Calu3 (cell line): ENCODE measurements around the gene HKDC1. TPM values are rescaled to one million over a fixed set of nuclear protein-coding genes. Genes with fewer than 3 reads are reported as not detected.

ENCODE experiments used
- BruUV-seq: library from RNA; stranded (reverse); fragments of 400-500 nt; replicated peaks from 2 replicates; lab custom pipeline; 2021; lab: Mats Ljungman, UMichigan
- CTCF ChIA-PET: fragments of 300-600 bp; sonication (Branson Sonifier 250); formaldehyde crosslinking; loops from one replicate; lab custom pipeline; 2022; ENCODE audit warnings: antibody characterized with exemption; lab: Charles Lee
- DNase-seq: peaks from one replicate; pipeline ENCODE4 v3.0.0; 2022
- H3K27ac Mint-ChIP-seq: one replicate; pipeline ENCODE4 v1.8.0; 2022; ENCODE audit warnings: mixed read lengths; ENCODE audit not compliant: unreplicated experiment
- H3K27me3 Mint-ChIP-seq: one replicate; pipeline ENCODE4 v1.8.0; 2022; ENCODE audit warnings: mixed read lengths; ENCODE audit not compliant: unreplicated experiment
- H3K36me3 Mint-ChIP-seq: one replicate; pipeline ENCODE4 v1.8.0; 2022; ENCODE audit warnings: mild to moderate bottlenecking, moderate library complexity, mixed read lengths; ENCODE audit not compliant: insufficient read depth, unreplicated experiment
- H3K4me1 Mint-ChIP-seq: one replicate; pipeline ENCODE4 v1.8.0; 2022; ENCODE audit warnings: mild to moderate bottlenecking, low read depth, mixed read lengths; ENCODE audit not compliant: unreplicated experiment
- H3K4me3 Mint-ChIP-seq: one replicate; pipeline ENCODE4 v1.8.0; 2022; ENCODE audit warnings: mild to moderate bottlenecking, low read depth, moderate library complexity, mixed read lengths; ENCODE audit not compliant: unreplicated experiment
- H3K9me3 Mint-ChIP-seq: one replicate; pipeline ENCODE4 v1.8.0; 2022; ENCODE audit warnings: low read depth, mixed read lengths; ENCODE audit not compliant: unreplicated experiment
- intact Hi-C: fragments of 100-400 bp; cut with micrococcal nuclease; formaldehyde crosslinking; loops from one replicate; pipeline ENCODE4 v1.10.0; 2022; ENCODE audit not compliant: unreplicated experiment
- total RNA-seq: library from RNA; stranded (reverse); gene quantifications from 2 replicates; pipeline ENCODE4 v1.2.3, GENCODE V29; 2022
- TF ChIP-seq, protein P1 (sequence below): fragments of 200-600 bp; IDR thresholded peaks from one replicate; pipeline ENCODE4 v1.8.0; 2022; ENCODE audit warnings: antibody characterized with exemption; ENCODE audit not compliant: unreplicated experiment

Gene HKDC1
- total RNA-seq, 1 experiment from 2014 or later, result 112 TPM

DNA sequence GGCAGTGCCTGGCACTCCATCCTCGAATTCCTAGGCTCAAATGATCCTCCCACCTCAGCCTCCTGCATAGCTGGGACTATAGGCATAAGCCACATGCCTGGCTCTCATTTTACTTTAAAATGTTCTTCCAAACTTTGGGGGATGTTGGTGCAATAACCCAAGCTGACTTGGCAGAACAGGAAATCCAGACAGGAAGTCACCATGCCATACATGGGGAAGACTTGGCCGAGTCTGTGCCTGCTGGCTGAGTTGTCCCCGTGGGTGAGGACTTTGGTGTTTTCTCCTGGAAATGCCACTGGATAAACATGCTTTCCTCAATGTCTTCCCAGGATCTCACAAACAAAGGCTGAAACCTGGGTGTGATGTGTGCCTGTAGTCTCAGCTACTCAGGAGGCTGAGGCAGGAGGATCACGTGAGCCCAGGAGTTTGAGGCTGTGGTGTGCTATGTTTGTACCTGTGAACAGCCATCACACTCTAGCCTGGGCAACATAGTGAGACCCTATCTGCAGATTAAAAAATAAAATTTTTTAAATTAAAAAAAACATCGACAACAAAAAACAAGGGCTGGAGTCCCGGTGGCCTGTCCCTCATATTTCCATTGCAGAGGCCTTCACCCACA, 19.8 kb downstream of the HKDC1 start:
- no peak for DNase-seq
- peaks cover 94% of the 10 kb centered on the region for H3K36me3 Mint-ChIP-seq

DNA sequence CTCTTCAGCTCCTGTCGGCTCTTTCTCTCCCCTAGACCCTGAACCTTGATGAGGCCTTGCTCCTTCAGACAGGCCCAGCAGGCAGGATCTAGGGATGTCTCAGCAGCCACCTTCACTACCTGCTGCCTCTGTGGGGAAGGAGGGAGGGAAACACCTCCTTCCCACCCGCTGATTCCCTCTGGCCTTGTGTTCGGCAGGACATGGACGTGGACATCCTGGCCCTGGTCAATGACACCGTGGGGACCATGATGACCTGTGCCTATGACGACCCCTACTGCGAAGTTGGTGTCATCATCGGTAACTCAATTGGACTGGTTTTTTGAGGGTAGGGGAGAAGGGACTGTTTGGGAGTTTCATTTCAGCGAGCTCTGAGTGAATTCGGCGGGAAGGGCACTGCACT, 20.3 kb downstream of the HKDC1 start:
- H3K9me3 Mint-ChIP-seq, result no peaks in the 10 kb centered on the region
- DNase-seq, result no peak
- BruUV-seq, result no TSS peak
- peaks cover 94% of the 10 kb centered on the region for H3K36me3 Mint-ChIP-seq
- CTCF ChIA-PET, result no interaction called here
- TF ChIP-seq, protein P1, sequence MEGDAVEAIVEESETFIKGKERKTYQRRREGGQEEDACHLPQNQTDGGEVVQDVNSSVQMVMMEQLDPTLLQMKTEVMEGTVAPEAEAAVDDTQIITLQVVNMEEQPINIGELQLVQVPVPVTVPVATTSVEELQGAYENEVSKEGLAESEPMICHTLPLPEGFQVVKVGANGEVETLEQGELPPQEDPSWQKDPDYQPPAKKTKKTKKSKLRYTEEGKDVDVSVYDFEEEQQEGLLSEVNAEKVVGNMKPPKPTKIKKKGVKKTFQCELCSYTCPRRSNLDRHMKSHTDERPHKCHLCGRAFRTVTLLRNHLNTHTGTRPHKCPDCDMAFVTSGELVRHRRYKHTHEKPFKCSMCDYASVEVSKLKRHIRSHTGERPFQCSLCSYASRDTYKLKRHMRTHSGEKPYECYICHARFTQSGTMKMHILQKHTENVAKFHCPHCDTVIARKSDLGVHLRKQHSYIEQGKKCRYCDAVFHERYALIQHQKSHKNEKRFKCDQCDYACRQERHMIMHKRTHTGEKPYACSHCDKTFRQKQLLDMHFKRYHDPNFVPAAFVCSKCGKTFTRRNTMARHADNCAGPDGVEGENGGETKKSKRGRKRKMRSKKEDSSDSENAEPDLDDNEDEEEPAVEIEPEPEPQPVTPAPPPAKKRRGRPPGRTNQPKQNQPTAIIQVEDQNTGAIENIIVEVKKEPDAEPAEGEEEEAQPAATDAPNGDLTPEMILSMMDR, result no peak
- peak overlapping the region; percentile 43 for H3K27ac Mint-ChIP-seq
- peaks cover 6% of the 10 kb centered on the region for H3K4me1 Mint-ChIP-seq
- no peak overlapping the region for H3K4me3 Mint-ChIP-seq
- intact Hi-C loops, result no loop called here
- H3K27me3 Mint-ChIP-seq, result no peaks in the 10 kb centered on the region

More for the DNA sequence above, 19.8 kb downstream of the HKDC1 start:
- intact Hi-C loops, result no loop called here
- H3K27me3 Mint-ChIP-seq, result no peaks in the 10 kb centered on the region
- BruUV-seq, result no TSS peak
- H3K9me3 Mint-ChIP-seq, result no peaks in the 10 kb centered on the region
- TF ChIP-seq, protein P1, result no peak
- no peak overlapping the region for H3K27ac Mint-ChIP-seq
- CTCF ChIA-PET, result no interaction called here
- no peak overlapping the region for H3K4me3 Mint-ChIP-seq
- peaks cover 6% of the 10 kb centered on the region for H3K4me1 Mint-ChIP-seq

DNA sequence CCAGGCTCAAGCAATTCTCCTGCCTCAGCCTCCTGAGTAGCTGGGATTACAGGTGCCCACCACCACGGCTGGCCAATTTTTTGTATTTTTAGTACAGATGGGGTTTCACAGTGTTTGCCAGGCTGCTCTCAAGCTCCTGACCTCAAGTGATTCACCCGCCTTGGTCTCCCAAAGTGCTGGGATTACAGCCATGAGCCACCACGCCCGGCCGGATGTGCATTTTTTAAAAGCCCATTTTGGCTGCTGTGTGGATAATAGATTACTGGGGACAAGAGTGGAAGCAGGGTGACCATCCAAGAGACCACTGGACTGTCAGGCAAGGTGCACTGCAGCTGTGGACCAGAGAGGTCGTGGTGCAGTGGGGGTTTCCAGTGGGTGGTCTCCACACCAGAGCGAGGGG, 21.4 kb downstream of the HKDC1 start:
- intact Hi-C loops, result no loop called here
- peaks cover 92% of the 10 kb centered on the region for H3K36me3 Mint-ChIP-seq
- TF ChIP-seq, protein P1, result no peak
- no peak overlapping the region for H3K27ac Mint-ChIP-seq
- H3K4me3 Mint-ChIP-seq, result no peak overlapping the region
- H3K4me1 Mint-ChIP-seq, result peaks cover 6% of the 10 kb centered on the region
- no peaks in the 10 kb centered on the region for H3K9me3 Mint-ChIP-seq
- CTCF ChIA-PET, result interaction anchor here (1.3 kb wide), 1 partner anchor 62 kb away, joined by 11 read pairs; the partner anchor contains the start of gene SUPV3L1
- no peak for DNase-seq
- no peaks in the 10 kb centered on the region for H3K27me3 Mint-ChIP-seq
- no TSS peak for BruUV-seq

DNA sequence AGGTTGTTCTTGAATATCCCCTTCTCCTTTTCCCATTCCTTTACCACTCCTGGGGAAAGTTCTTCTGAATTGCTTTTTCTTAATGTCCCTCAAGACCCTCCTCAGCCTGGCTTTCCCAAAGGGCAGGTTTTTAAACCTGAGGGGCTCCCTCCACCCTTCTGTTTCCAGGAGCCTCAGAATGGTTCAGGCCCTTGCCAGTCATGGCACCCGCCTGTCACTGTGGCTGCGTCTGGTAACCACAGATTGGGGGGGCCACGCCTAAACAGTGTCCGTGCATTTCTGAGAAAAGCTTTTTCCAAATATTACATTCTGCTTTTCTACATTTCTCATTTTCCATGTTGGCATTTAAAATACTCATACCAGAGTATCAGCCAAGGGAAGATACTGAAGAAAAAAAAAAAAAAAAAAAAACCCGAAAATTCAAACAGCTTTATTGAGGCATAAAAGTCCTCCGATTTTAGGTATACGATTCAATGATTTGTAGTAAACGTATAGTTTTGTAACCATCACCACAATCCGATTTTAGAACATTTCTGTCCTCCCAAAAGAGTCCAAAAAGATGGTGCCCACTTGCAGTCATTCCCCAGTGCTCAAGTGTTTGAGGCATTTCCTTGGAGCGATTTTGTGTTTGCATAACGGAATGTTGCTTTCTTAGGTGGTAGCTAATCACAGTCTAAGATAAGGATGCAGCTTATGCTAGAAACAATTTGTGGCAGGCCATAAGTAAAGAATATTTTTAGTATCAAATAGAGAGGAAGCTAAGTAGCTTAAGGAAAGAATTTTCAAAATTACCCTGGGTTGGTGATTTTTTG, 22.1 kb downstream of the HKDC1 start:
- Mint-ChIP-seq H3K27ac (no peak overlapping the region), H3K36me3 (peaks cover 93% of the 10 kb centered on the region), H3K4me1 (peaks cover 6% of the 10 kb centered on the region), H3K4me3 (no peak overlapping the region), H3K27me3 (no peaks in the 10 kb centered on the region), H3K9me3 (no peaks in the 10 kb centered on the region)
- no TSS peak for BruUV-seq
- CTCF ChIA-PET, result interaction anchor here (1.3 kb wide), 1 partner anchor 62 kb away, joined by 11 read pairs; the partner anchor contains the start of gene SUPV3L1
- intact Hi-C loops, result no loop called here
- TF ChIP-seq, protein P1, result no peak
- no peak for DNase-seq
